K562 (cell line): Measurements from ENCODE around the gene RBSN. TPM values are rescaled to one million over a fixed set of nuclear protein-coding genes. Genes with fewer than 3 reads are reported as not detected.

Experiments
- CBFA2T2 ChIP-seq: fragments of 450-650 bp; conservative IDR thresholded peaks from 2 replicates; pipeline ENCODE4 v1.6.1; 2017; ENCODE audit warnings: mild to moderate bottlenecking
- CREM ChIP-seq: IDR thresholded peaks from 2 replicates; pipeline ENCODE4 v1.6.1; 2014; ENCODE audit warnings: antibody characterized with exemption, low read depth
- ELF4 ChIP-seq: fragments of 450-650 bp; formaldehyde crosslinking; IDR thresholded peaks from 2 replicates; pipeline ENCODE4 v1.4.0; 2022; ENCODE audit warnings: missing genetic modification characterization
- EP300 ChIP-seq: IDR thresholded peaks from 2 replicates; pipeline ENCODE4 v1.6.1; 2012; ENCODE audit warnings: low read length, improper control_type of control experiment
- FOXK2 ChIP-seq, 2 experiments: fragments of 450-650 bp; IDR thresholded peaks in 1 of 2; conservative IDR thresholded peaks in 1 of 2; 2 replicates each; pipeline ENCODE4 v1.6.1; 2016; ENCODE audit warnings: low read depth in 2 of 2, mild to moderate bottlenecking in 1 of 2
- HDAC3 ChIP-seq: fragments of 450-650 bp; IDR thresholded peaks from 2 replicates; pipeline ENCODE4 v1.6.1; 2018; ENCODE audit warnings: borderline replicate concordance, mild to moderate bottlenecking, moderate library complexity; ENCODE audit not compliant: partially characterized antibody
- NFXL1 ChIP-seq: fragments of 450-650 bp; formaldehyde crosslinking; IDR thresholded peaks from 2 replicates; pipeline ENCODE4 v1.4.0; 2021; ENCODE audit warnings: mild to moderate bottlenecking
- PRMT5 ChIP-seq: sonication (generic); formaldehyde crosslinking; IDR thresholded peaks from 2 replicates; pipeline ENCODE4 v1.5.0; 2020; ENCODE audit warnings: missing genetic modification reagents
- SMAD3 ChIP-seq: fragments of 450-650 bp; formaldehyde crosslinking; conservative IDR thresholded peaks from 2 replicates; pipeline ENCODE4 v1.4.0; 2020; ENCODE audit warnings: mild to moderate bottlenecking
- TSC22D4 ChIP-seq: fragments of 450-650 bp; IDR thresholded peaks from 2 replicates; pipeline ENCODE4 v1.6.1; 2016; ENCODE audit warnings: missing genetic modification characterization, missing biosample characterization, control low read depth
- ZBTB40 ChIP-seq, 2 experiments: fragments of 450-650 bp in 1 of 2; sonication (generic) in 1 of 2; formaldehyde crosslinking in 1 of 2; IDR thresholded peaks; 2 replicates each; pipeline versions ENCODE4 v1.7.1 to v1.9.0; 2016 to 2022; ENCODE audit warnings: inconsistent platforms in 1 of 2, mild to moderate bottlenecking in 1 of 2, missing genetic modification reagents in 1 of 2
- ZNF384 ChIP-seq: IDR thresholded peaks from 2 replicates; pipeline ENCODE4 v1.6.1; 2012; ENCODE audit warnings: low read depth, low read length, improper control_type of control experiment
- ZNF644 ChIP-seq: fragments of 200-800 bp; sonication (Bioruptor generic); IDR thresholded peaks from 2 replicates; pipeline ENCODE4 v1.6.1; 2016; ENCODE audit warnings: low read depth, missing genetic modification characterization, missing compliant biosample characterization
- ZNF695 ChIP-seq: fragments of 450-650 bp; formaldehyde crosslinking; IDR thresholded peaks from 2 replicates; pipeline ENCODE4 v1.4.0; 2020; ENCODE audit warnings: mild to moderate bottlenecking, moderate library complexity
- ZNF740 ChIP-seq, 3 experiments: fragments of 200-800 bp in 1 of 3; sonication (Bioruptor generic) in 1 of 3; sonication (generic) in 1 of 3; formaldehyde crosslinking in 1 of 3; IDR thresholded peaks; 2 replicates each; pipeline versions ENCODE4 v1.6.1 to v1.8.0; 2016 to 2022; ENCODE audit warnings: mild to moderate bottlenecking in 2 of 3, missing compliant biosample characterization in 2 of 3, missing genetic modification characterization in 2 of 3, missing genetic modification reagents in 1 of 3
- polyA plus RNA-seq, 8 experiments: library from polyadenylated mRNA; depleted of rRNA in 4 of 8; stranded (reverse) in 5 of 8; unstranded in 3 of 8; fragments of >200 nt; fragmentation: Nextera tagmentation in 2 of 8; fragmentation: Illumina TruSeq in 1 of 8; extraction: Ambion mirVana in 2 of 8; extraction: Trizol in 1 of 8; gene quantifications; 2 replicates each; pipeline versions ENCODE4 v1.2.1 to v1.2.3, GENCODE V29; 2011 to 2014; ENCODE audit warnings: inconsistent platforms in 1 of 8, missing spikeins in 1 of 8
- total RNA-seq, 7 experiments: library from RNA; depleted of rRNA in 6 of 7; stranded (reverse); fragments of >200 nt in 6 of 7; fragmentation: Illumina TruSeq in 2 of 7; extraction: Trizol in 2 of 7; gene quantifications; 2 replicates each; pipeline versions ENCODE4 v1.2.1 to v1.2.3, GENCODE V29; 2011 to 2021; ENCODE audit warnings: low replicate concordance in 1 of 7

RBSN gene
- total and polyA plus RNA-seq, 9 of the 15 experiments (the other 6 are each of a cell fraction or from before 2014, with no cell fraction given), result 2.9 to 19.6 (median 15.0) TPM

- TF ChIP-seq PRMT5 (no peak), TSC22D4 (no peak), HDAC3 (peak; percentile 92), NFXL1 (CRISPR knock-in tag) (peak; percentile 77; the same call in 1 of the 2 replicates), ZNF740 (CRISPR knock-in tag; IDR thresholded peaks at IDR 0.05) (no peak), ZNF740 (tag; IDR thresholded peaks at IDR 0.05) (no peak), CREM (peak; percentile 78), ZBTB40 (IDR thresholded peaks at IDR 0.05) (no peak; the same call in 1 of the 2 replicates), ZBTB40 (CRISPR knock-in tag; IDR thresholded peaks at IDR 0.05) (no peak), ZNF644 (tag) (peak; percentile 85; the same call in 1 of the 2 replicates), ZNF384 (peak; percentile 50; the same call in 1 of the 2 replicates), CBFA2T2 (peak; percentile 99), SMAD3 (CRISPR knock-in tag) (peak; percentile 80), EP300 (peak; percentile 92), ZNF695 (CRISPR knock-in tag) (no peak), FOXK2 (conservative IDR thresholded peaks at IDR 0.05 in 1 of 2, IDR thresholded peaks at IDR 0.05 in 1 of 2; ENCODE audit: low read depth in 2 of 2) (peak; percentile 62 to 82; a peak in 3 of 4 replicates), ELF4 (CRISPR knock-in tag) (peak; percentile 88)
Observed at GRCh38 chr3:15052335-15053242, 46.4 kb downstream of the RBSN start (continued).
